ENCODE measurements around the gene GNG12. TPM values are rescaled to one million over a fixed set of nuclear protein-coding genes. Genes with fewer than 3 reads are reported as not detected.

The GNG12 gene
- total RNA-seq, 1 donor from 2014 or later = 1.3 TPM

DNA sequence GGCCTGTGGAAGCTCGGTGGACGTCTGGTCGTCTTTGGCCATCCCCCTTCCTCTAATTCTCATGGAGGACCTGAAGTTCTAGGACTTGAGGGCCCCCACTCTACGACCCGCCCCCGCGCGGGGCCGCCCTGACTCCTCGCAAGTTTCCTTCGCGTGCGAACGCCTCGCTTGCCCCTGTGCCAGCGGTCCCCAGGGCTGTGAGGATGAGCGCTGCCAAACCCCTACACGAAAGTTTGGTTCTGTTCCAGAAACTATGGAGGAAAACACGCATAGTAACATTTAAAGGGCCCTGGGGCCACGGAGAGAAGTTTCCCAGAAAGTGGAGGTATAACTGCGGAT lies 304 bp upstream of the GNG12 start:
- H3K27ac Mint-ChIP-seq (ENCODE audit: unreplicated experiment) = no peak overlapping the region
- no peak for DNase-seq
- H3K4me3 Mint-ChIP-seq (ENCODE audit: unreplicated experiment) = peak overlapping the region; percentile 52
- H3K9me3 Mint-ChIP-seq (ENCODE audit: unreplicated experiment) = peaks cover 6% of the 10 kb centered on the region
- no peaks in the 10 kb centered on the region for H3K36me3 Mint-ChIP-seq (ENCODE audit: unreplicated experiment)
- peaks cover 6% of the 10 kb centered on the region for H3K27me3 Mint-ChIP-seq (ENCODE audit: unreplicated experiment)
- no peak for TF ChIP-seq CTCF (IDR thresholded peaks at IDR 0.05; ENCODE audit: partially characterized antibody, unreplicated experiment)
- peaks cover 4% of the 10 kb centered on the region for H3K4me1 Mint-ChIP-seq (ENCODE audit: low read depth, unreplicated experiment)

- H3K9me3 Mint-ChIP-seq (ENCODE audit: unreplicated experiment) = peaks cover 6% of the 10 kb centered on the region
- TF ChIP-seq CTCF (IDR thresholded peaks at IDR 0.05; ENCODE audit: partially characterized antibody, unreplicated experiment) = no peak
- peaks cover 4% of the 10 kb centered on the region for H3K4me1 Mint-ChIP-seq (ENCODE audit: low read depth, unreplicated experiment)
- H3K4me3 Mint-ChIP-seq (ENCODE audit: unreplicated experiment) = peak overlapping the region; percentile 90
- no peaks in the 10 kb centered on the region for H3K36me3 Mint-ChIP-seq (ENCODE audit: unreplicated experiment)
- H3K27ac Mint-ChIP-seq (ENCODE audit: unreplicated experiment) = no peak overlapping the region
- no peak for DNase-seq
- H3K27me3 Mint-ChIP-seq (ENCODE audit: unreplicated experiment) = peaks cover 6% of the 10 kb centered on the region
These were observed 1.3 kb downstream of the GNG12 start for GRCh38 chr1:67831850-67832513.

GRCh38 chr1:67830928-67831830 lies 2.1 kb downstream of the GNG12 start:
- H3K36me3 Mint-ChIP-seq (ENCODE audit: unreplicated experiment) = no peaks in the 10 kb centered on the region
- DNase-seq = no peak
- H3K4me3 Mint-ChIP-seq (ENCODE audit: unreplicated experiment) = peak overlapping the region; percentile 90
- H3K27ac Mint-ChIP-seq (ENCODE audit: unreplicated experiment) = no peak overlapping the region
- no peak for TF ChIP-seq CTCF (IDR thresholded peaks at IDR 0.05; ENCODE audit: partially characterized antibody, unreplicated experiment)
- peaks cover 6% of the 10 kb centered on the region for H3K27me3 Mint-ChIP-seq (ENCODE audit: unreplicated experiment)
- peaks cover 6% of the 10 kb centered on the region for H3K9me3 Mint-ChIP-seq (ENCODE audit: unreplicated experiment)
- H3K4me1 Mint-ChIP-seq (ENCODE audit: low read depth, unreplicated experiment) = peaks cover 4% of the 10 kb centered on the region

- H3K27ac Mint-ChIP-seq (ENCODE audit: unreplicated experiment) = no peak overlapping the region
- no peaks in the 10 kb centered on the region for H3K36me3 Mint-ChIP-seq (ENCODE audit: unreplicated experiment)
- DNase-seq = no peak
- H3K4me3 Mint-ChIP-seq (ENCODE audit: unreplicated experiment) = no peak overlapping the region
- H3K4me1 Mint-ChIP-seq (ENCODE audit: low read depth, unreplicated experiment) = peaks cover 4% of the 10 kb centered on the region
- TF ChIP-seq CTCF (IDR thresholded peaks at IDR 0.05; ENCODE audit: partially characterized antibody, unreplicated experiment) = no peak
- peaks cover 6% of the 10 kb centered on the region for H3K9me3 Mint-ChIP-seq (ENCODE audit: unreplicated experiment)
- H3K27me3 Mint-ChIP-seq (ENCODE audit: unreplicated experiment) = peaks cover 4% of the 10 kb centered on the region
These were observed 3.0 kb downstream of the GNG12 start for GRCh38 chr1:67830226-67830625.

- no peak overlapping the region for H3K4me3 Mint-ChIP-seq (ENCODE audit: unreplicated experiment)
- no peak for TF ChIP-seq CTCF (IDR thresholded peaks at IDR 0.05; ENCODE audit: partially characterized antibody, unreplicated experiment)
- no peaks in the 10 kb centered on the region for H3K36me3 Mint-ChIP-seq (ENCODE audit: unreplicated experiment)
- H3K27me3 Mint-ChIP-seq (ENCODE audit: unreplicated experiment) = peaks cover 4% of the 10 kb centered on the region
- DNase-seq = no peak
- peaks cover 6% of the 10 kb centered on the region for H3K4me1 Mint-ChIP-seq (ENCODE audit: low read depth, unreplicated experiment)
- peaks cover 6% of the 10 kb centered on the region for H3K9me3 Mint-ChIP-seq (ENCODE audit: unreplicated experiment)
- no peak overlapping the region for H3K27ac Mint-ChIP-seq (ENCODE audit: unreplicated experiment)
These were observed 5.6 kb downstream of the GNG12 start for GRCh38 chr1:67827688-67828087.
